Measurements from ENCODE around the gene RPS26.
A peak's percentile ranks its signal among the peaks of the same experiment; 100 is the strongest.

The RPS26 gene

GRCh38 chr12:56081393-56082347 lies 40.0 kb downstream of the RPS26 start:
- in situ Hi-C loops (cut with HindIII; ENCODE audit: low pct_ligation_motif_present, low sequenced_read_pairs): no loop called here
- Histone ChIP-seq H3K36me3 (replicated peaks) (no peaks in the 10 kb centered on the region), H3K27me3 (replicated peaks) (peaks cover 10% of the 10 kb centered on the region), H3K27ac (no peak overlapping the region), H3K4me3 (ENCODE audit: low read depth, low read length) (no peak overlapping the region)
- DNase-seq: no peak
- no peak for TF ChIP-seq CTCF (IDR thresholded peaks at IDR 0.05; ENCODE audit: low read depth, low read length, missing control alignments)

GRCh38 chr12:56082382-56082781 lies 40.7 kb downstream of the RPS26 start:
- in situ Hi-C loops (cut with HindIII; ENCODE audit: low pct_ligation_motif_present, low sequenced_read_pairs): no loop called here
- Histone ChIP-seq H3K27me3 (replicated peaks) (peaks cover 10% of the 10 kb centered on the region), H3K4me3 (ENCODE audit: low read depth, low read length) (no peak overlapping the region), H3K36me3 (replicated peaks) (no peaks in the 10 kb centered on the region), H3K27ac (no peak overlapping the region)
- TF ChIP-seq CTCF (IDR thresholded peaks at IDR 0.05; ENCODE audit: low read depth, low read length, missing control alignments): no peak
- no peak for DNase-seq

GRCh38 chr12:56082967-56083366 lies 41.2 kb downstream of the RPS26 start:
- Histone ChIP-seq H3K27me3 (replicated peaks) (peaks cover 10% of the 10 kb centered on the region), H3K4me3 (ENCODE audit: low read depth, low read length) (no peak overlapping the region), H3K27ac (no peak overlapping the region), H3K36me3 (replicated peaks) (no peaks in the 10 kb centered on the region)
- in situ Hi-C loops (cut with HindIII; ENCODE audit: low pct_ligation_motif_present, low sequenced_read_pairs): no loop called here
- no peak for TF ChIP-seq CTCF (IDR thresholded peaks at IDR 0.05; ENCODE audit: low read depth, low read length, missing control alignments)
- no peak for DNase-seq

- Histone ChIP-seq H3K4me3 (ENCODE audit: low read depth, low read length) (no peak overlapping the region), H3K27me3 (replicated peaks) (peaks cover 10% of the 10 kb centered on the region), H3K27ac (no peak overlapping the region), H3K36me3 (replicated peaks) (no peaks in the 10 kb centered on the region)
- in situ Hi-C loops (cut with HindIII; ENCODE audit: low pct_ligation_motif_present, low sequenced_read_pairs): no loop called here
- no peak for DNase-seq
- TF ChIP-seq CTCF (IDR thresholded peaks at IDR 0.05; ENCODE audit: low read depth, low read length, missing control alignments): peak; percentile 72
Measured at GRCh38 chr12:56084958-56085543, 43.3 kb downstream of the RPS26 start.

GRCh38 chr12:56086096-56086495 lies 44.4 kb downstream of the RPS26 start:
- Histone ChIP-seq H3K4me3 (ENCODE audit: low read depth, low read length) (no peak overlapping the region), H3K27ac (no peak overlapping the region), H3K36me3 (replicated peaks) (no peaks in the 10 kb centered on the region), H3K27me3 (replicated peaks) (peaks cover 10% of the 10 kb centered on the region)
- in situ Hi-C loops (cut with HindIII; ENCODE audit: low pct_ligation_motif_present, low sequenced_read_pairs): no loop called here
- no peak for DNase-seq
- TF ChIP-seq CTCF (IDR thresholded peaks at IDR 0.05; ENCODE audit: low read depth, low read length, missing control alignments): no peak
